HPDE6-E6E7 (cell line): Measurements from ENCODE around the gene DIPK2A.

Source experiments
- DNase-seq: peaks from one replicate; pipeline ENCODE4 v3.0.0; 2011; ENCODE audit warnings: missing footprints; ENCODE audit errors: extremely low spot score

Gene DIPK2A

GRCh38 chr3:143971359-143972154, at the start of gene DIPK2A:
TSS of gene DIPK2A (plus strand) at chr3:143971823. CDS start at chr3:143972333, 510 bp downstream.
- peak; percentile 82 for DNase-seq

DNA sequence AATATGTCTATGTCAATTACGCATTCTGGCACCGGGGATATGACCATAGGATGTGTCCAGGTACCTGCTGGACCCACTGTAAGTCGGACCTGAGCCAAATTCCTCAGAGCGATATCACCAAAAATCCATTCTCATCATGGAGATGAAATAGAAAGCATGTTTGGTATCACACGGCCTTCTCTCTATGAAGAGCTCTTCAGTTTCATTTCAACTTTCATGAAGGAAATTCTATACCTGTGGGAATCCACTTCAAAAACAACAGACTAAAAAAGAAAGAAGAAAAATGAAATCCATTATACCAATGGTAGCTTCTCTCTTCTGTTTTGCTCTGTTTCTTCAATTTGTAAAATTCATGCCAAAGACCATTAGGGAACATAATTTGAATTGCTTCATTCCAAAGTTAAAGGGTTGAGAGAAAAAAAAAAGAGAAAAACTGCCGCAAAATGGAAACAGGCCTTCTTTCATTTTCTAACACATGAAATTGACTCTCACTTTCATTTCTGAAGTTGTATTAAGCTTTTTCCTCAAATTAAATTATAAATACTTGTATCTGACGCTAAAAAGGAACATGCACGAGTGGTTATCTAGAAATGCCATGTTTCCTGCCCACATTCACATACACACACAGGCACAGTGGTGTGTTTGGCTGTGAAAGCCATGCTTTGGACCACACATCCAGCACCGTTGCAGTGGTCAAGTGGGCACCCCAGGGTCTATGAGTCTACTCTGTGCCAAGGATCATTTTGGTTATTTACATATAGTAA, 46.9 kb upstream of the DIPK2A start:
- no peak for DNase-seq

GRCh38 chr3:143928056-143928455, 43.6 kb upstream of the DIPK2A start:
- DNase-seq: no peak

DNA sequence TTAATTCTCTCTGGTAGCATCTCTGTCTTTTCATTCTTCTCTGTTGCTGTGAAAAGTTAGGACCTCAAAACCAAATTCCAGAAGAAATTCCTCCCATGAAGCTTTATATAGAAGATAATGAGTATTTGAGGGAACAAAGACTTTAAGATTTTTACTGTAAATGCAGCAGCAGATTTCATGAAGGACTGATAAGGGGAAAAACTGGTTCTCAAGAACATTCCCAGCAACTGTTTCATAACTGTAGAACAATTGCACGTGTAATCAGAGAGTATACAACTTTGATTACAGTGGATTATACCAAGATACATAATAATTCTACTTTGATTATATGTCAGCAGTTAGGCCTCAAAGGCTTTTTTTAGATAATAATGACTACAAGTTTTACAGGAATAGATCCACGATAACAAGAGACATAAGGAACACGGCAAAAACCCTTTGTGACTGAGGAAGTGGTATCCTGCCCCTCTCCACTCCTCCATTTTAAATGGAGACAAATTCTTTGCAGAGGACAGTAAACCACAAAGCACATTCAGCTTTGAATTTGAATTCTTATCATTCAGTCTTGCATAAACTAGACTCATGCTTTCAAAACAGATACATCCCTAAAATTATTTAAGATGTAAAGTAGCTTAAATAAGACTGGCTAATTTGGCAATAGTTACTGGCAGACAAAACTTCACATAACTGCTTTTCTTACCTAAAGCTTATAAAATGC, 42.9 kb upstream of the DIPK2A start:
- no peak for DNase-seq

GRCh38 chr3:143934791-143935190, 36.8 kb upstream of the DIPK2A start:
- DNase-seq: no peak

DNA sequence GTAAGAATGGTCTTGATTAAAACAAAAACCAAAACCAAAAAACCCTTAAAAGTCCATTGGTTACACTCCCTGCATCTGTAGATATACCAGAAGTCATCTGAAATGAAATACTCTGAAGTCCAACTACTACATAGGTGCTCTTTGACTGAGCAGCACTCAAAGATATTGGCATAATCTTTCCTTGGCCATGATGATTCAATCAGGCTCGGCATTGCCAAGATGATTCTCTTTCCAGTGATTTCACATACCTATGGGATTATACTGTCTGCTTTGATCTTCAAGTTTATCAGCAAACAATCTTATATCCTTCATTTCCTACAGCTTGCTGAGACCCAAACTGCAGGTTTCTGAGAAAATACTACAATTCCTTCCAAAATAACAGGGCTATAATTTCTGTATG, 35.9 kb upstream of the DIPK2A start:
- DNase-seq: no peak

DNA sequence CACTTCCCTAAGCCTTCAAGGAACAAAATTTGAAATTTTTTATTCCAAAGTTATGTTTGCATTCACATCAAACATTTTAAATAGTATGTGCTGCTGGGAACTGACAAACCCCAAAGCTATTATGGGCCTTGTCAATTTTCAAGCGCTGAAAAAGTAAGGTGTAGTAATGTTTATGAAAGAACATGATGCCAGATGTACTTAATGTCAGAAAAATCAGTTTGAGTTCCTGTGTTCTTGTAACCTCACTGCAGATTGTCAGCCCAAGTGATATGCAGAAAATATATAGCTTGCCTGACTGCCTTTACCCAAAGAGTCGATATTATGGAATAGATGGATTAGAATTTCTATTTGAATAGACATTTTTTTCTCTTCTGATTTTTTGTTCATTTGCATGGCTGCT, 20.8 kb upstream of the DIPK2A start:
- no peak for DNase-seq

GRCh38 chr3:143951351-143951971, 20.2 kb upstream of the DIPK2A start:
- no peak for DNase-seq

DNA sequence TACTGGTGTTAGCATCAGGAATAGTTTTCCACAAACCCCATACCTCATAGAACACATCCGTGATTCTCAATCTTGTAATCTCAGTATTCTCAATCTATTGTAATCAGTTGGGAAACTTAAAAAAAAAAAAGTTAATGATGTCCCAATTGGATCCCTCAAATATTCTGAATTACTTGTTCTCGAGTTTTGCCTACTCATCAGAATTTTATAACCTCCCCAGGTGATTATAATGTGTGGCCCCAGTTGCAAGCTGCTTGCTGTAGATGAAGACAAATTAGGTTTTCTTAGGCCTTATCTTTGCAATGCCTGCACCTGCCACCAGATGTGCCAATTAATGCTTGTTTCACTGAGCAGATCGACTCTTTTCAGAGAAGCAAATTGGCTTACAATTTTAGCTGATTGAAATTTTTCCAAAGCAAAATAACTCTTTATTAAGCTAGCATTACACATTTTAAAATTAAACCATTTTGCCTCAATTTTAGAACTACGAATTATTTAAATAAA, 19.0 kb upstream of the DIPK2A start:
- DNase-seq: no peak

GRCh38 chr3:143955113-143955512, 16.5 kb upstream of the DIPK2A start:
- no peak for DNase-seq

GRCh38 chr3:143956838-143957237, 14.8 kb upstream of the DIPK2A start:
- DNase-seq: no peak

DNA sequence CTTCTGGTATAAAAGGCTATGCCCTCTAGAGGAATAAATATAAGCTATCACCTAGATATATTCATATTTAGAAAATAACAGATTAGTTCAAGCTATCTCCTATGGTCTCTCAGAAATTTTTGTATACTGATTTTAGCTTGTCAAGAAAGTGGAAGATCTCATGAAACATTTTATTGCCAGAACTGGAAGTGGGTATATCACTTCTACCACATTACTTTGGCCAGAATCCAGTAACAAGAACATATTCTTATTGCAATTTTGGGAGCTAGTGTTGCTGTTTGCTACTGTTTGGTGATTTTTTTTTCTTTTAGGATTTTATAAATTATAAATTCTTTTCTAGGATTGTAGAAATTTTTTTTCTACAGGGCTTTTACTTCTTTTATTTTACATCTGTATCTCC, 14.2 kb upstream of the DIPK2A start:
- no peak for DNase-seq

DNA sequence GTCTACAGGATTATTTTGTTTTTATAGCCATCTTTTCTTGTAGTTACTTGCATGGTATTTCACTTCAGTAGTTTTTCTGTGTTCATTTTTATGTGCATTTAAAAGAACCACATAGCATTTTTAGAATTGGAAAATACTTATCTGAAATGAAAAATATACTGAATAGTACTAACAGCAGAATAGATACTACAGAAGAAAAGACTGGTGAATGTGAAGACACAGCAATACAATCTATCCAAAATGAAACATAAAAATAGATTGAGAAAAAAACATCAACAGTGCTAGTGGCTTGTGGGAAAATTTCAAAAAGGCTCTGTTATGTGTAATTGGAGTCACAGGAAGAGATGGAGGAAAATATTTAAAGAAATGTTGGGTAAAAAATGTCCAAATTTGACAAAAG, 12.7 kb upstream of the DIPK2A start:
- DNase-seq: no peak

DNA sequence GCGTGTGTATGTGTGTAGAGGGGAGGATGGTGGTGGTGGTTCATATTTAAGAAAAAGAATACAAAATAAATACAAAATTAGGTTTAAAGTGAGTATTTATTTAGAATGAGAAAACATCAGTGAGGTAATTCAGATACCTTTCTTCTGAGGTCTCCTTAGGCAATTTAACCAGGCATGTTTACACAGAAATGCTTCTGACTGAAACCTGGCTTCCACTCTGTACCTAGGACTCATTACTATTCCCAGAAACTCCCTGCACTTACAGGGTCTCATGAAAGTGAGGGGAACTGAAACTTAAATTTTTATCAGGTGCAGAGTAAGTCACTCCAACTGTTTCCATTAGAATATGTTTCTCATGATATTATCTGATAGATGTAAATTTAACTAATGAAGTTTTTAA, 10.3 kb upstream of the DIPK2A start:
- DNase-seq: no peak

GRCh38 chr3:143963946-143964345, 7.7 kb upstream of the DIPK2A start:
- DNase-seq: no peak

DNA sequence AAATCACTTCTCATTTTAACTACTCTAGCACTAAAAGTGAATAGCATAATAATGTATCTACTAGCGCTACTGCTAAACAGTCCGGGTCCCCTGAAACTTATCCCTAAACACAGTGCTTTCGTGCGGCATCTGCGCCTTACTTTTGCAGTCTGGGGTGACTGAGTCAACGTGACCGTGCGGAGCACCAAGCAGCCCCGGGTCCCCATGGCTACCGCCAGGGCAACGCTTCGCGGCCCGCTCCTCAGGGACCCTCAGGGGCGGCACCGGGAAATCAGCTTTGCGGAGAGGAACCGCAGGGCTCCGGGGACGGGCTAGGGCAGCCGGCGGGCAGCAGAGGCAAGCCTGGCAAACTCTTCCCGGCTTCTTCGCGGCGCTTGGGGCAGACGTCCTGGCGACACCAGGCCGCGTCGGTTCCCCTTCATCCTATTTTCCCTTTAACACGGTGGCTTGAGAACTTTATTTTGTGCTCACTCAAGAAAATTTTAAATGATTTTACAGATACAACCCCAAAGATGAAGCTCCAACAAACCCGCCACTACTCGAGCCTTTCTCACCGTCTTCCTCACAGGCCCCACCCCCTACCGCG, 757 bp upstream of the DIPK2A start:
- DNase-seq: no peak

DNA sequence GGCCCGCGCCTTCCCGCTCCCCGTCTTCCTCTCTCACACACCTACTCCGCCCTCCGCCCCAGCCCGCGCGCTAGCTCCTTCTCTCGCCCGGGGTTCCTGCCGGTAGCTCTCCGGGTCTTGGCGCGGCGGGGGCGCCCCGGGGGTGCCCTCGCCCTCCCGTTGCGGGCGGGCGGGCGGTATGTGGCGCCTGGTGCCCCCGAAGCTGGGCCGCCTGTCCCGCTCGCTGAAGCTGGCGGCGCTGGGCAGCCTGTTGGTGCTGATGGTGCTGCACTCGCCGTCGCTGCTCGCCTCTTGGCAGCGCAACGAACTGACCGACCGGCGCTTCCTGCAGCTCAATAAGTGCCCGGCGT, 507 bp downstream of the DIPK2A start:
- DNase-seq: no peak

DNA sequence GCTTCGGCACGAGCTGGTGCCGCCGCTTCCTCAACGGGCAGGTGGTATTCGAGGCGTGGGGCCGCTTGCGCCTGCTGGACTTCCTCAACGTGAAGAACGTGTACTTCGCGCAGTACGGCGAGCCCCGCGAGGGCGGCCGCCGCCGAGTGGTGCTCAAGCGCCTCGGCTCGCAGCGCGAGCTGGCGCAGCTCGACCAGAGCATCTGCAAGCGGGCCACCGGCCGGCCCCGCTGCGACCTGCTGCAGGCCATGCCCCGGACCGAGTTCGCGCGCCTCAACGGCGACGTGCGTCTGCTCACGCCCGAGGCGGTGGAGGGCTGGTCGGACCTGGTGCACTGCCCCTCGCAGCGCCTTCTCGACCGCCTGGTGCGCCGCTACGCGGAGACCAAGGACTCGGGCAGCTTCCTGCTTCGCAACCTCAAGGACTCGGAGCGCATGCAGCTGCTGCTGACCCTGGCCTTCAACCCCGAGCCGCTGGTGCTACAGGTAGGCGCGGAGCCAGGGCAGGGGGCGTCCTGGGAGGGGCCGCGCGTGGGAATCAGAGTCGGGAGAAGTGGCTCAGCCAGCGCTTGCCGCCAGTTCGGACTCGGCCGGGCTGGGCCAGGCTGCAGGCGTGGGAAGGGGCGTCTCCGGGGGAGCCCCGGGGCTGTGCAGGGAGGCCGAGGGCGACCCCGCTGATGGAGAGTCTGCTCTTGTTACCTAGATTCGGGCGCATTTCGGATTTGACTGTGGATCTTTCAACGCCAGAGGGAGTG, 1.1 kb downstream of the DIPK2A start:
- peak; percentile 45 for DNase-seq

DNA sequence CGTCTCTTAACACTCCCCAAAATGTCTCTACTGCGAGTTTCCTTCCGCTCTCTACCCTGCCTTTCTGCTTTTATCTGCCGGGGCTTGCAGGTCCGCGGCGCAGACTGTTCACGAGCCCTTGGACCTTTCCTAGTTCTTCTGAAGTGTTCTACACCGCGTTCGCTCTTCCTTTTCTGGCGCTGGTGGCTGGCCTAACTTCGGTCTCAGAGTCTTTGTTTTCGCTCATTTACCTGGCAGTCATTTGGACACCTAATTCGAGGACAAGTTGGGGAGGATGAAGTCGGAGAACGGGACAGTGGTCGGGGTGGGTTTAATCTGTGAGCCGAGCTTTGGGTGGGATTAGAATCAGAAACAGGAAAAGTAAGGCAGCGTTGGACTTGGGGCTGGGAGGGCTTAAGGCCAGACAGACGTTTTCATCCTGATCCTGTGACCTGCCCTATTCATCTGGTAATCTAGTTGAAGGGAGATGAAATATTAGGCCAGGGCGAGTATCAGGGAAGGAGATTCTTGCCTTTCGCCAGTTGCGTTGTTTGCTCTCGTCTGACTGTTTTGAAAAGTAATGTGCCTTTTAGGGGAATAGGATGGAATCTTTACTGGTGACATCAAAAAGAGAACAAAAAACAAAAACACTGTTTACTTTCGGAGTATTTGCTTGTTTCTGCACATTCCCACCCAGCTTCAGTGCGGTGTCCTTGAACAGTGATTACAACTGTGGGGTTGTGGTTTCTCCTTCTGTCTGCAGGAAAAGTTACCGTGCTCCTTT, 1.8 kb downstream of the DIPK2A start:
- DNase-seq: no peak
